Stimulated activated CD8-positive, alpha-beta memory T cell treated with anti-CD3 and anti-CD28 coated beads, Interleukin-12 subunit alpha, Interleukin-12 subunit beta, amount 100 ng/mL, for 24 hours (primary cell): Measurements from ENCODE around the gene PRKD1.

Source experiments
- DNase-seq: peaks from one replicate; pipeline ENCODE4 v3.0.0-alpha.2; 2020; ENCODE audit errors: extremely low read depth

The PRKD1 gene

GRCh38 chr14:29927376-29928116 is at the start of gene PRKD1:
TSS of gene PRKD1 (minus strand) at chr14:29927847.
- DNase-seq, result no peak

- DNase-seq, result no peak
Measured at GRCh38 chr14:29971101-29971500, 43.5 kb upstream of the PRKD1 start.

- DNase-seq, result no peak
Measured at GRCh38 chr14:29955087-29955486, 27.4 kb upstream of the PRKD1 start.

- no peak for DNase-seq
Measured at GRCh38 chr14:29953501-29953900, 25.9 kb upstream of the PRKD1 start.

- DNase-seq, result no peak
Measured at GRCh38 chr14:29944091-29944490, 16.4 kb upstream of the PRKD1 start.

- DNase-seq, result no peak
Measured at GRCh38 chr14:29941401-29941800, 13.8 kb upstream of the PRKD1 start.

- DNase-seq, result no peak
Measured at GRCh38 chr14:29940482-29940881, 12.8 kb upstream of the PRKD1 start.

GRCh38 chr14:29937116-29937515 is 9.5 kb upstream of the PRKD1 start:
- no peak for DNase-seq

- no peak for DNase-seq
Measured at GRCh38 chr14:29930283-29930682, 2.6 kb upstream of the PRKD1 start.

GRCh38 chr14:29928117-29928640 is 532 bp upstream of the PRKD1 start:
- DNase-seq, result no peak

GRCh38 chr14:29926701-29927375 is 809 bp downstream of the PRKD1 start:
- no peak for DNase-seq

GRCh38 chr14:29926228-29926627 is 1.4 kb downstream of the PRKD1 start:
- DNase-seq, result no peak

GRCh38 chr14:29925736-29926135 is 1.9 kb downstream of the PRKD1 start:
- no peak for DNase-seq

- no peak for DNase-seq
Measured at GRCh38 chr14:29925101-29925722, 2.4 kb downstream of the PRKD1 start.

- DNase-seq, result no peak
Measured at GRCh38 chr14:29919845-29920244, 7.8 kb downstream of the PRKD1 start.

GRCh38 chr14:29918981-29919380 is 8.7 kb downstream of the PRKD1 start:
- no peak for DNase-seq

- DNase-seq, result no peak
Measured at GRCh38 chr14:29913566-29913965, 14.1 kb downstream of the PRKD1 start.

- DNase-seq, result no peak
Measured at GRCh38 chr14:29911810-29912209, 15.8 kb downstream of the PRKD1 start.

- no peak for DNase-seq
Measured at GRCh38 chr14:29908652-29909577, 18.7 kb downstream of the PRKD1 start.

- no peak for DNase-seq
Measured at GRCh38 chr14:29906256-29906870, 21.3 kb downstream of the PRKD1 start.

GRCh38 chr14:29905543-29905942 is 22.1 kb downstream of the PRKD1 start:
- DNase-seq, result no peak
